Measurements from ENCODE around the gene SLX4IP. TPM values are rescaled to one million over a fixed set of nuclear protein-coding genes. Genes with fewer than 3 reads are reported as not detected.

Gene SLX4IP
- total RNA-seq, 2 donors from 2014 or later = 6.4 to 7.7 TPM

- intact Hi-C loops (cut with DNase I, micrococcal nuclease) = no loop called here
- DNase-seq = no peak
- no peak for ATAC-seq
Observed at GRCh38 chr20:10454151-10454750, 19.1 kb downstream of the SLX4IP start.

GRCh38 chr20:10461495-10461894, 26.4 kb downstream of the SLX4IP start:
- ATAC-seq (peak; percentile 91), DNase-seq (peak in 1 of 2 donors; percentile 18)
- intact Hi-C loops (cut with DNase I, micrococcal nuclease) = no loop called here

- intact Hi-C loops (cut with DNase I, micrococcal nuclease) = no loop called here
- DNase-seq (no peak), ATAC-seq (no peak)
Observed at GRCh38 chr20:10462516-10462915, 27.4 kb downstream of the SLX4IP start.

- DNase-seq (no peak), ATAC-seq (no peak)
- intact Hi-C loops (cut with DNase I, micrococcal nuclease) = no loop called here
Observed at GRCh38 chr20:10463622-10464021, 28.5 kb downstream of the SLX4IP start.

GRCh38 chr20:10465135-10465534, 30.0 kb downstream of the SLX4IP start:
- ATAC-seq = no peak
- no peak for DNase-seq

GRCh38 chr20:10466325-10466724, 31.2 kb downstream of the SLX4IP start:
- no peak for DNase-seq
- intact Hi-C loops (cut with DNase I, micrococcal nuclease) = loop anchor here in 1 of 2 donors (5.0 kb wide), 1 partner anchor 206 kb away; the partner anchor contains the start of gene JAG1
- no peak for ATAC-seq

More at GRCh38 chr20:10465135-10465534, 30.0 kb downstream of the SLX4IP start:
- intact Hi-C loops (cut with DNase I, micrococcal nuclease) = loop anchor here in 1 of 2 donors (5.0 kb wide), 1 partner anchor 207 kb away; the partner anchor contains the start of gene JAG1

- intact Hi-C loops (cut with DNase I, micrococcal nuclease) = loop anchor here in 1 of 2 donors (5.0 kb wide), 1 partner anchor 205 kb away; the partner anchor contains the start of gene JAG1
- ATAC-seq (no peak), DNase-seq (no peak)
Observed at GRCh38 chr20:10466855-10467254, 31.8 kb downstream of the SLX4IP start.

- ATAC-seq = no peak
- DNase-seq = no peak
Observed at GRCh38 chr20:10467681-10468339, 32.7 kb downstream of the SLX4IP start.

GRCh38 chr20:10468340-10468845, 33.3 kb downstream of the SLX4IP start:
- ATAC-seq (peak; percentile 31), DNase-seq (no peak)
- intact Hi-C loops (cut with DNase I, micrococcal nuclease) = loop anchor here in 1 of 2 donors (5.0 kb wide), 1 partner anchor 204 kb away; the partner anchor contains the start of gene JAG1

More at GRCh38 chr20:10467681-10468339, 32.7 kb downstream of the SLX4IP start:
- intact Hi-C loops (cut with DNase I, micrococcal nuclease) = loop anchor here in 1 of 2 donors (5.0 kb wide), 1 partner anchor 204 kb away; the partner anchor contains the start of gene JAG1

- ATAC-seq (no peak), DNase-seq (no peak)
- intact Hi-C loops (cut with DNase I, micrococcal nuclease) = loop anchor here in 1 of 2 donors (5.0 kb wide), 1 partner anchor 203 kb away; the partner anchor contains the start of gene JAG1
Observed at GRCh38 chr20:10469056-10469455, 34.0 kb downstream of the SLX4IP start.

GRCh38 chr20:10469599-10469998, 34.5 kb downstream of the SLX4IP start:
- ATAC-seq (peak; percentile 92), DNase-seq (peak; percentile 50 to 56)
- intact Hi-C loops (cut with DNase I, micrococcal nuclease) = loop anchor here in 1 of 2 donors (5.0 kb wide), 1 partner anchor 203 kb away; the partner anchor contains the start of gene JAG1

GRCh38 chr20:10470276-10470675, 35.2 kb downstream of the SLX4IP start:
- intact Hi-C loops (cut with DNase I, micrococcal nuclease) = loop anchor here in 1 of 2 donors (10.0 kb wide), 3 partner anchors 75 to 1075 kb away; no protein-coding TSS in a partner anchor
- DNase-seq (no peak), ATAC-seq (no peak)

- no peak for DNase-seq
- ATAC-seq = no peak
- intact Hi-C loops (cut with DNase I, micrococcal nuclease) = loop anchor here in 1 of 2 donors (10.0 kb wide), 3 partner anchors 72 to 1072 kb away; no protein-coding TSS in a partner anchor
Observed at GRCh38 chr20:10472871-10473270, 37.8 kb downstream of the SLX4IP start.

GRCh38 chr20:10474606-10475184, 39.6 kb downstream of the SLX4IP start:
- ATAC-seq (no peak), DNase-seq (peak in 1 of 2 donors; percentile 14)
- intact Hi-C loops (cut with DNase I, micrococcal nuclease) = loop anchor here in 1 of 2 donors (10.0 kb wide), 3 partner anchors 70 to 1070 kb away; no protein-coding TSS in a partner anchor

- intact Hi-C loops (cut with DNase I, micrococcal nuclease) = loop anchor here in 1 of 2 donors (10.0 kb wide), 3 partner anchors 70 to 1070 kb away; no protein-coding TSS in a partner anchor
- DNase-seq (no peak), ATAC-seq (no peak)
Observed at GRCh38 chr20:10475225-10475624, 40.1 kb downstream of the SLX4IP start.

GRCh38 chr20:10476319-10476724, 41.2 kb downstream of the SLX4IP start:
- intact Hi-C loops (cut with DNase I, micrococcal nuclease) = loop anchor here in 1 of 2 donors (10.0 kb wide), 3 partner anchors 68 to 1068 kb away; no protein-coding TSS in a partner anchor
- ATAC-seq = no peak
- DNase-seq = no peak

- ATAC-seq = no peak
- intact Hi-C loops (cut with DNase I, micrococcal nuclease) = loop anchor here in 1 of 2 donors (10.0 kb wide), 3 partner anchors 67 to 1067 kb away; no protein-coding TSS in a partner anchor
Observed at GRCh38 chr20:10478205-10478604, 43.1 kb downstream of the SLX4IP start.

GRCh38 chr20:10478930-10479329, 43.8 kb downstream of the SLX4IP start:
- intact Hi-C loops (cut with DNase I, micrococcal nuclease) = loop anchor here in 1 of 2 donors (10.0 kb wide), 3 partner anchors 66 to 1066 kb away; no protein-coding TSS in a partner anchor
- ATAC-seq (no peak), DNase-seq (no peak)

More at GRCh38 chr20:10478205-10478604, 43.1 kb downstream of the SLX4IP start:
- DNase-seq = no peak

GRCh38 chr20:10481676-10482075, 46.6 kb downstream of the SLX4IP start:
- intact Hi-C loops (cut with DNase I, micrococcal nuclease) = no loop called here
- no peak for DNase-seq
- no peak for ATAC-seq
